ENCODE results near the gene NUAK2. TPM values are rescaled to one million over a fixed set of nuclear protein-coding genes. Genes with fewer than 3 reads are reported as not detected.
A peak's percentile ranks its signal among the peaks of the same experiment; 100 is the strongest.
"Not testable (repeated sequence)": the region's sequence is repeated elsewhere in the genome, so short reads cannot be mapped to it uniquely, and the experiment has no call there.

The NUAK2 gene
- total RNA-seq, 4 donors from 2014 or later: 22.0 to 40.0 (median 30.9) TPM

- H3K4me3 ChIP-seq: no peak overlapping the region
- DNase-seq: no peak
- H3K27me3 ChIP-seq: no peaks in the 10 kb centered on the region
- no peak overlapping the region for H3K27ac ChIP-seq
- TF ChIP-seq CTCF (IDR thresholded peaks at IDR 0.05) (no peak), POLR2A (IDR thresholded peaks at IDR 0.05) (no peak)
- peaks cover 8 to 40% (median 17%) of the 10 kb centered on the region in 4 donors for H3K4me1 ChIP-seq
- H3K36me3 ChIP-seq: peaks cover 0 to 8% (median 0%) of the 10 kb centered on the region in 3 donors
- H3K9me3 ChIP-seq: no peaks in the 10 kb centered on the region
Measured at GRCh38 chr1:205298191-205298994, 23.2 kb downstream of the NUAK2 start.

- not testable (repeated sequence) for H3K9me3 ChIP-seq, H3K4me3 ChIP-seq, DNase-seq, H3K36me3 ChIP-seq, H3K27ac ChIP-seq, H3K27me3 ChIP-seq
- peaks cover 8 to 38% (median 17%) of the 10 kb centered on the region in 4 donors for H3K4me1 ChIP-seq
Measured at GRCh38 chr1:205297546-205298177, 23.9 kb downstream of the NUAK2 start.

- no peak for TF ChIP-seq CTCF (IDR thresholded peaks at IDR 0.05)
- no peak for TF ChIP-seq POLR2A (IDR thresholded peaks at IDR 0.05)
- Histone ChIP-seq H3K4me1 (peaks cover 3 to 29% (median 10%) of the 10 kb centered on the region in 4 donors), H3K36me3 (no peaks in the 10 kb centered on the region), H3K9me3 (no peaks in the 10 kb centered on the region), H3K4me3 (no peak overlapping the region), H3K27ac (no peak overlapping the region), H3K27me3 (no peaks in the 10 kb centered on the region)
- DNase-seq: no peak
Measured at GRCh38 chr1:205296154-205296553, 25.4 kb downstream of the NUAK2 start.

GRCh38 chr1:205294934-205295333, 26.6 kb downstream of the NUAK2 start:
- no peaks in the 10 kb centered on the region for H3K9me3 ChIP-seq

GRCh38 chr1:205294175-205294917, 27.2 kb downstream of the NUAK2 start:
- Histone ChIP-seq H3K27ac (peak overlapping the region; percentile 27 to 73 (median 52)), H3K4me1 (peaks cover 3 to 27% (median 7%) of the 10 kb centered on the region in 4 donors), H3K4me3 (no peak overlapping the region), H3K9me3 (no peaks in the 10 kb centered on the region), H3K27me3 (no peaks in the 10 kb centered on the region), H3K36me3 (no peaks in the 10 kb centered on the region)
- DNase-seq: peak in 2 of 3 donors; percentile 71 to 81
- no peak for TF ChIP-seq CTCF (IDR thresholded peaks at IDR 0.05)
- no peak for TF ChIP-seq POLR2A (IDR thresholded peaks at IDR 0.05)

More at GRCh38 chr1:205294934-205295333, 26.6 kb downstream of the NUAK2 start:
- peaks cover 3 to 27% (median 7%) of the 10 kb centered on the region in 4 donors for H3K4me1 ChIP-seq
- no peak for TF ChIP-seq CTCF (IDR thresholded peaks at IDR 0.05)
- H3K27ac ChIP-seq: peak overlapping the region; percentile 27 to 73 (median 52)
- no peaks in the 10 kb centered on the region for H3K27me3 ChIP-seq
- DNase-seq: no peak
- H3K36me3 ChIP-seq: no peaks in the 10 kb centered on the region
- no peak overlapping the region for H3K4me3 ChIP-seq
